ENCODE measurements around the gene AMPD1.

GRCh38 chr1:114695430-114696058 is at the start of gene AMPD1:
- no peak for TF ChIP-seq CTCF (IDR thresholded peaks at IDR 0.05)
- TF ChIP-seq POLR2A (IDR thresholded peaks at IDR 0.05): no peak
